HepG2 (cell line): Measurements from ENCODE around the gene CST5.

Experiments used
- CHD2 ChIP-seq: IDR thresholded peaks from 2 replicates; pipeline ENCODE4 v1.6.1; 2011; ENCODE audit warnings: low read depth, low read length, improper control_type of control experiment
- IRX3 ChIP-seq: sonication (generic); formaldehyde crosslinking; IDR thresholded peaks from 2 replicates; pipeline ENCODE4 v1.8.1; 2023; ENCODE audit warnings: mild to moderate bottlenecking, low read depth, missing genetic modification reagents, borderline replicate concordance
- NFKB2 ChIP-seq: sonication (generic); formaldehyde crosslinking; IDR thresholded peaks from 2 replicates; pipeline ENCODE4 v1.4.0; 2020; ENCODE audit warnings: missing genetic modification reagents, borderline replicate concordance
- NONO ChIP-seq, 2 experiments: fragments of 450-650 bp in 1 of 2; sonication (generic) in 1 of 2; formaldehyde crosslinking in 1 of 2; IDR thresholded peaks in 1 of 2; conservative IDR thresholded peaks in 1 of 2; 2 replicates each; pipeline versions ENCODE4 v1.6.1 to v1.8.0; 2017 to 2022; ENCODE audit warnings: mild to moderate bottlenecking in 1 of 2, missing genetic modification reagents in 1 of 2, moderate library complexity in 1 of 2
- PHF8 ChIP-seq: sonication (generic); formaldehyde crosslinking; IDR thresholded peaks from 2 replicates; pipeline ENCODE4 v1.5.0; 2020; ENCODE audit warnings: missing genetic modification reagents
- RBAK ChIP-seq: sonication (generic); formaldehyde crosslinking; IDR thresholded peaks from 2 replicates; pipeline ENCODE4 v1.5.1; 2020; ENCODE audit warnings: mild to moderate bottlenecking, missing genetic modification reagents
- RELA ChIP-seq: sonication (generic); formaldehyde crosslinking; IDR thresholded peaks from 2 replicates; pipeline ENCODE4 v1.4.0; 2020; ENCODE audit warnings: missing genetic modification reagents
- THAP11 ChIP-seq: IDR thresholded peaks from 2 replicates; pipeline ENCODE4 v1.6.1; 2016; ENCODE audit warnings: missing biosample characterization, missing genetic modification reagents
- ZNF205 ChIP-seq: IDR thresholded peaks from 2 replicates; pipeline ENCODE4 v1.6.1; 2018; ENCODE audit warnings: missing biosample characterization, missing genetic modification reagents
- ZZZ3 ChIP-seq: sonication (generic); formaldehyde crosslinking; IDR thresholded peaks from 2 replicates; pipeline ENCODE4 v1.4.0; 2020; ENCODE audit warnings: missing genetic modification reagents, mild to moderate bottlenecking, borderline replicate concordance
- TF ChIP-seq, protein P1 (sequence below): sonication (generic); formaldehyde crosslinking; IDR thresholded peaks from 2 replicates; pipeline ENCODE4 v1.4.0; 2020; ENCODE audit warnings: missing genetic modification reagents
- TF ChIP-seq, protein P2 (sequence below): sonication (generic); formaldehyde crosslinking; IDR thresholded peaks from 2 replicates; pipeline ENCODE4 v1.5.1; 2020; ENCODE audit warnings: mild to moderate bottlenecking, missing genetic modification reagents
- TF ChIP-seq, protein P3 (sequence below): sonication (generic); formaldehyde crosslinking; IDR thresholded peaks from 2 replicates; pipeline ENCODE4 v1.9.0; 2021; ENCODE audit warnings: missing genetic modification reagents, borderline replicate concordance
- TF ChIP-seq, protein P4 (sequence below): sonication (generic); formaldehyde crosslinking; IDR thresholded peaks from 2 replicates; pipeline ENCODE4 v1.4.0; 2020; ENCODE audit warnings: mild to moderate bottlenecking, missing genetic modification reagents

DNA sequence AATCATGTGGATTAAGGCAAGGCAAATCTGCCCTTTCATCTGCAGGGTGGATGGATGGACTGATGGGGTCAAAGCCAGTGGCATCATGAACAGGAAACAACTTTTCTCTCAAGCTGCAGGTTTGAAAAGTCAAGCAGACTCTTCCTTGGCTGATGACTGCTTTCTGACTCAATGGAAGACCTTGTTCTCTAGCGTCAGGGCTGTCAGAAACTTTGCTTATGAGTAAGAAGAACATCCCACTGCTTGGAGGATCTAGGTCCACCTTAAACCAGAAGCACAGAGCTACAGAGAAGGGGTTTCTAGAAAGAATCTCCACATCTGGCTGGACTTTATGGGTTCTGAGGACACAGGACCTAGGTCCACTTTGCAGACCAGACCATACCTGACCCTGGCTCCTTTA is 36.3 kb upstream of the CST5 start:
- TF ChIP-seq THAP11 (CRISPR knock-in tag) (no peak), ZZZ3 (no peak), CHD2 (no peak), ZNF205 (no peak), PHF8 (CRISPR knock-in tag) (no peak), NFKB2 (no peak), IRX3 (CRISPR knock-in tag) (no peak), RBAK (CRISPR knock-in tag) (no peak), RELA (CRISPR knock-in tag) (no peak), NONO (IDR thresholded peaks at IDR 0.05) (no peak), NONO (CRISPR knock-in tag; conservative IDR thresholded peaks at IDR 0.05) (no peak)
- TF ChIP-seq, protein P1, sequence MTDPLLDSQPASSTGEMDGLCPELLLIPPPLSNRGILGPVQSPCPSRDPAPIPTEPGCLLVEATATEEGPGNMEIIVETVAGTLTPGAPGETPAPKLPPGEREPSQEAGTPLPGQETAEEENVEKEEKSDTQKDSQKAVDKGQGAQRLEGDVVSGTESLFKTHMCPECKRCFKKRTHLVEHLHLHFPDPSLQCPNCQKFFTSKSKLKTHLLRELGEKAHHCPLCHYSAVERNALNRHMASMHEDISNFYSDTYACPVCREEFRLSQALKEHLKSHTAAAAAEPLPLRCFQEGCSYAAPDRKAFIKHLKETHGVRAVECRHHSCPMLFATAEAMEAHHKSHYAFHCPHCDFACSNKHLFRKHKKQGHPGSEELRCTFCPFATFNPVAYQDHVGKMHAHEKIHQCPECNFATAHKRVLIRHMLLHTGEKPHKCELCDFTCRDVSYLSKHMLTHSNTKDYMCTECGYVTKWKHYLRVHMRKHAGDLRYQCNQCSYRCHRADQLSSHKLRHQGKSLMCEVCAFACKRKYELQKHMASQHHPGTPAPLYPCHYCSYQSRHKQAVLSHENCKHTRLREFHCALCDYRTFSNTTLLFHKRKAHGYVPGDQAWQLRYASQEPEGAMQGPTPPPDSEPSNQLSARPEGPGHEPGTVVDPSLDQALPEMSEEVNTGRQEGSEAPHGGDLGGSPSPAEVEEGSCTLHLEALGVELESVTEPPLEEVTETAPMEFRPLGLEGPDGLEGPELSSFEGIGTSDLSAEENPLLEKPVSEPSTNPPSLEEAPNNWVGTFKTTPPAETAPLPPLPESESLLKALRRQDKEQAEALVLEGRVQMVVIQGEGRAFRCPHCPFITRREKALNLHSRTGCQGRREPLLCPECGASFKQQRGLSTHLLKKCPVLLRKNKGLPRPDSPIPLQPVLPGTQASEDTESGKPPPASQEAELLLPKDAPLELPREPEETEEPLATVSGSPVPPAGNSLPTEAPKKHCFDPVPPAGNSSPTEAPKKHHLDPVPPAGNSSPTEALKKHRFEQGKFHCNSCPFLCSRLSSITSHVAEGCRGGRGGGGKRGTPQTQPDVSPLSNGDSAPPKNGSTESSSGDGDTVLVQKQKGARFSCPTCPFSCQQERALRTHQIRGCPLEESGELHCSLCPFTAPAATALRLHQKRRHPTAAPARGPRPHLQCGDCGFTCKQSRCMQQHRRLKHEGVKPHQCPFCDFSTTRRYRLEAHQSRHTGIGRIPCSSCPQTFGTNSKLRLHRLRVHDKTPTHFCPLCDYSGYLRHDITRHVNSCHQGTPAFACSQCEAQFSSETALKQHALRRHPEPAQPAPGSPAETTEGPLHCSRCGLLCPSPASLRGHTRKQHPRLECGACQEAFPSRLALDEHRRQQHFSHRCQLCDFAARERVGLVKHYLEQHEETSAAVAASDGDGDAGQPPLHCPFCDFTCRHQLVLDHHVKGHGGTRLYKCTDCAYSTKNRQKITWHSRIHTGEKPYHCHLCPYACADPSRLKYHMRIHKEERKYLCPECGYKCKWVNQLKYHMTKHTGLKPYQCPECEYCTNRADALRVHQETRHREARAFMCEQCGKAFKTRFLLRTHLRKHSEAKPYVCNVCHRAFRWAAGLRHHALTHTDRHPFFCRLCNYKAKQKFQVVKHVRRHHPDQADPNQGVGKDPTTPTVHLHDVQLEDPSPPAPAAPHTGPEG (CRISPR knock-in tag): no peak
- TF ChIP-seq, protein P2, sequence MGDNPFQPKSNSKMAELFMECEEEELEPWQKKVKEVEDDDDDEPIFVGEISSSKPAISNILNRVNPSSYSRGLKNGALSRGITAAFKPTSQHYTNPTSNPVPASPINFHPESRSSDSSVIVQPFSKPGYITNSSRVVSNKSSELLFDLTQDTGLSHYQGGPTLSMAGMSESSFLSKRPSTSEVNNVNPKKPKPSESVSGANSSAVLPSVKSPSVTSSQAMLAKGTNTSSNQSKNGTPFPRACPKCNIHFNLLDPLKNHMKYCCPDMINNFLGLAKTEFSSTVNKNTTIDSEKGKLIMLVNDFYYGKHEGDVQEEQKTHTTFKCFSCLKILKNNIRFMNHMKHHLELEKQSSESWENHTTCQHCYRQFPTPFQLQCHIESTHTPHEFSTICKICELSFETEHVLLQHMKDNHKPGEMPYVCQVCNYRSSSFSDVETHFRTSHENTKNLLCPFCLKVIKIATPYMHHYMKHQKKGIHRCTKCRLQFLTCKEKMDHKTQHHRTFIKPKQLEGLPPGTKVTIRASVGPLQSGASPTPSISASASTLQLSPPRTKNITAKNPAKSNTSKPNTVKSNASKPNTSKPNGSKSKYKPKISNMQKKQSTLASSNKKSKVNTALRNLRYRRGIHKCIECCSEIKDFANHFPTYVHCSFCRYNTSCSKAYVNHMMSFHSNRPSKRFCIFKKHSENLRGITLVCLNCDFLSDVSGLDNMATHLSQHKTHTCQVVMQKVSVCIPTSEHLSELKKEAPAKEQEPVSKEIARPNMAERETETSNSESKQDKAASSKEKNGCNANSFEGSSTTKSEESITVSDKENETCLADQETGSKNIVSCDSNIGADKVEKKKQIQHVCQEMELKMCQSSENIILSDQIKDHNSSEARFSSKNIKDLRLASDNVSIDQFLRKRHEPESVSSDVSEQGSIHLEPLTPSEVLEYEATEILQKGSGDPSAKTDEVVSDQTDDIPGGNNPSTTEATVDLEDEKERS (CRISPR knock-in tag): no peak
- TF ChIP-seq, protein P3, sequence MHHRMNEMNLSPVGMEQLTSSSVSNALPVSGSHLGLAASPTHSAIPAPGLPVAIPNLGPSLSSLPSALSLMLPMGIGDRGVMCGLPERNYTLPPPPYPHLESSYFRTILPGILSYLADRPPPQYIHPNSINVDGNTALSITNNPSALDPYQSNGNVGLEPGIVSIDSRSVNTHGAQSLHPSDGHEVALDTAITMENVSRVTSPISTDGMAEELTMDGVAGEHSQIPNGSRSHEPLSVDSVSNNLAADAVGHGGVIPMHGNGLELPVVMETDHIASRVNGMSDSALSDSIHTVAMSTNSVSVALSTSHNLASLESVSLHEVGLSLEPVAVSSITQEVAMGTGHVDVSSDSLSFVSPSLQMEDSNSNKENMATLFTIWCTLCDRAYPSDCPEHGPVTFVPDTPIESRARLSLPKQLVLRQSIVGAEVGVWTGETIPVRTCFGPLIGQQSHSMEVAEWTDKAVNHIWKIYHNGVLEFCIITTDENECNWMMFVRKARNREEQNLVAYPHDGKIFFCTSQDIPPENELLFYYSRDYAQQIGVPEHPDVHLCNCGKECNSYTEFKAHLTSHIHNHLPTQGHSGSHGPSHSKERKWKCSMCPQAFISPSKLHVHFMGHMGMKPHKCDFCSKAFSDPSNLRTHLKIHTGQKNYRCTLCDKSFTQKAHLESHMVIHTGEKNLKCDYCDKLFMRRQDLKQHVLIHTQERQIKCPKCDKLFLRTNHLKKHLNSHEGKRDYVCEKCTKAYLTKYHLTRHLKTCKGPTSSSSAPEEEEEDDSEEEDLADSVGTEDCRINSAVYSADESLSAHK: no peak
- TF ChIP-seq, protein P4, sequence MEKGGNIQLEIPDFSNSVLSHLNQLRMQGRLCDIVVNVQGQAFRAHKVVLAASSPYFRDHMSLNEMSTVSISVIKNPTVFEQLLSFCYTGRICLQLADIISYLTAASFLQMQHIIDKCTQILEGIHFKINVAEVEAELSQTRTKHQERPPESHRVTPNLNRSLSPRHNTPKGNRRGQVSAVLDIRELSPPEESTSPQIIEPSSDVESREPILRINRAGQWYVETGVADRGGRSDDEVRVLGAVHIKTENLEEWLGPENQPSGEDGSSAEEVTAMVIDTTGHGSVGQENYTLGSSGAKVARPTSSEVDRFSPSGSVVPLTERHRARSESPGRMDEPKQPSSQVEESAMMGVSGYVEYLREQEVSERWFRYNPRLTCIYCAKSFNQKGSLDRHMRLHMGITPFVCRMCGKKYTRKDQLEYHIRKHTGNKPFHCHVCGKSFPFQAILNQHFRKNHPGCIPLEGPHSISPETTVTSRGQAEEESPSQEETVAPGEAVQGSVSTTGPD: no peak
